GM23338 (cell line): ENCODE measurements around the gene GUCY1A1. TPM values are rescaled to one million over a fixed set of nuclear protein-coding genes. Genes with fewer than 3 reads are reported as not detected.

Experiments
- ATAC-seq: fragments of 200-7000 bp; cut with Tn5 transposase; 3 replicates; pipeline ENCODE4 v1.9.1; 2020
- DNase-seq: peaks from one replicate; pipeline ENCODE4 v3.0.0-alpha.2; 2015; ENCODE audit warnings: low spot score
- H2AFZ ChIP-seq: fragments of 200-600 bp; sonication (generic); 2 replicates; pipeline ENCODE4 v1.8.0; 2016; ENCODE audit warnings: antibody characterized with exemption, mild to moderate bottlenecking, moderate library complexity
- H3F3A ChIP-seq: fragments of 200-600 bp; sonication (generic); replicated peaks from 2 replicates; pipeline ENCODE4 v1.8.0; 2017; ENCODE audit warnings: antibody characterized with exemption, mixed run types, low read depth
- H3K27ac ChIP-seq: fragments of 200-600 bp; sonication (generic); 2 replicates; pipeline ENCODE4 v1.6.1; 2016; ENCODE audit warnings: low read depth
- H3K27me3 ChIP-seq: fragments of 200-600 bp; sonication (generic); 2 replicates; pipeline ENCODE4 v1.8.0; 2016; ENCODE audit warnings: mild to moderate bottlenecking, mixed run types, moderate library complexity; ENCODE audit not compliant: insufficient read depth
- H3K36me3 ChIP-seq: fragments of 200-600 bp; sonication (generic); 2 replicates; pipeline ENCODE4 v1.8.0; 2016; ENCODE audit warnings: mild to moderate bottlenecking; ENCODE audit not compliant: insufficient read depth
- H3K4me1 ChIP-seq: fragments of 200-600 bp; sonication (generic); 2 replicates; pipeline ENCODE4 v1.8.0; 2016; ENCODE audit warnings: mild to moderate bottlenecking, moderate library complexity; ENCODE audit not compliant: insufficient read depth
- H3K4me2 ChIP-seq: fragments of 200-600 bp; sonication (generic); 2 replicates; pipeline ENCODE4 v1.7.1; 2017; ENCODE audit warnings: mixed run types
- H3K4me3 ChIP-seq: fragments of 200-600 bp; sonication (generic); 2 replicates; pipeline ENCODE4 v1.6.1; 2016; ENCODE audit warnings: mixed run types
- H3K79me2 ChIP-seq: fragments of 200-600 bp; sonication (generic); replicated peaks from 2 replicates; pipeline ENCODE4 v1.8.0; 2017; ENCODE audit warnings: mild to moderate bottlenecking; ENCODE audit not compliant: insufficient read depth
- H3K9me2 ChIP-seq: fragments of 200-600 bp; sonication (generic); 2 replicates; pipeline ENCODE4 v1.8.0; 2017; ENCODE audit not compliant: insufficient read depth
- H4K20me1 ChIP-seq: fragments of 200-600 bp; sonication (generic); replicated peaks from 2 replicates; pipeline ENCODE4 v1.8.0; 2017; ENCODE audit warnings: mild to moderate bottlenecking; ENCODE audit not compliant: insufficient read depth
- H3K27ac Mint-ChIP-seq: 2 replicates; pipeline ENCODE4 v1.8.0; 2020; ENCODE audit warnings: inconsistent platforms, mild to moderate bottlenecking, moderate library complexity, mixed read lengths
- H3K27me3 Mint-ChIP-seq: 3 replicates; pipeline ENCODE4 v1.8.0; 2022; ENCODE audit warnings: low read depth, mild to moderate bottlenecking, moderate library complexity, mixed read lengths, inconsistent platforms; ENCODE audit not compliant: insufficient read depth, poor library complexity
- H3K36me3 Mint-ChIP-seq: 3 replicates; pipeline ENCODE4 v1.8.0; 2021; ENCODE audit warnings: low read depth, mild to moderate bottlenecking, inconsistent platforms, moderate library complexity, mixed read lengths
- H3K4me1 Mint-ChIP-seq: 3 replicates; pipeline ENCODE4 v1.8.0; 2020; ENCODE audit warnings: mild to moderate bottlenecking, inconsistent platforms, mixed read lengths
- H3K4me3 Mint-ChIP-seq: 3 replicates; pipeline ENCODE4 v1.8.0; 2021; ENCODE audit warnings: moderate library complexity, mild to moderate bottlenecking, inconsistent platforms, mixed read lengths
- H3K9me3 Mint-ChIP-seq: 3 replicates; pipeline ENCODE4 v1.8.0; 2020; ENCODE audit warnings: moderate library complexity, mild to moderate bottlenecking, inconsistent platforms, mixed read lengths
- CREB1 ChIP-seq: fragments of 250-450 bp; sonication (Bioruptor Pico); IDR thresholded peaks from 2 replicates; pipeline ENCODE4 v1.5.0; 2020; ENCODE audit warnings: low read depth, mild to moderate bottlenecking, moderate library complexity
- CTCF ChIP-seq, 2 experiments: fragments of 200-600 bp in 1 of 2; sonication (generic) in 1 of 2; conservative IDR thresholded peaks; 2 replicates each; pipeline versions ENCODE4 v1.5.1 to v1.6.1; 2016 to 2017; ENCODE audit warnings: antibody characterized with exemption in 2 of 2, low read depth in 2 of 2, mild to moderate bottlenecking in 2 of 2, moderate library complexity in 1 of 2
- ETS1 ChIP-seq: IDR thresholded peaks from 2 replicates; pipeline ENCODE4 v1.6.1; 2016; ENCODE audit warnings: antibody characterized with exemption
- EZH2 ChIP-seq: fragments of 200-600 bp; sonication (generic); IDR thresholded peaks from one replicate; pipeline ENCODE4 v1.8.0; 2017; ENCODE audit warnings: antibody characterized with exemption, mild to moderate bottlenecking, low read depth; ENCODE audit not compliant: unreplicated experiment
- EZH2phosphoT487 ChIP-seq: fragments of 200-600 bp; sonication (generic); IDR thresholded peaks from one replicate; pipeline ENCODE4 v1.8.1; 2018; ENCODE audit warnings: antibody characterized with exemption; ENCODE audit not compliant: unreplicated experiment
- JUNB ChIP-seq: IDR thresholded peaks from one replicate; pipeline ENCODE4 v1.6.1; 2016; ENCODE audit warnings: antibody characterized with exemption; ENCODE audit not compliant: unreplicated experiment
- NANOG ChIP-seq: IDR thresholded peaks from 2 replicates; pipeline ENCODE4 v1.6.1; 2016; ENCODE audit warnings: antibody characterized with exemption, borderline replicate concordance
- POLR2AphosphoS5 ChIP-seq: IDR thresholded peaks from 2 replicates; pipeline ENCODE4 v1.6.1; 2016; ENCODE audit warnings: antibody characterized with exemption, low read depth
- REST ChIP-seq: IDR thresholded peaks from one replicate; pipeline ENCODE4 v1.6.1; 2018; ENCODE audit warnings: antibody characterized with exemption; ENCODE audit not compliant: unreplicated experiment
- STAT1 ChIP-seq: IDR thresholded peaks from one replicate; pipeline ENCODE4 v1.6.1; 2016; ENCODE audit warnings: antibody characterized with exemption; ENCODE audit not compliant: unreplicated experiment
- ZNF114 ChIP-seq: fragments of 250-450 bp; sonication (Bioruptor Pico); IDR thresholded peaks from 2 replicates; pipeline ENCODE4 v1.5.0; 2020; ENCODE audit warnings: mild to moderate bottlenecking, moderate library complexity
- ZNF331 ChIP-seq: fragments of 250-450 bp; sonication (Bioruptor Pico); IDR thresholded peaks from 2 replicates; pipeline ENCODE4 v1.5.0; 2020; ENCODE audit warnings: low read depth, mild to moderate bottlenecking, moderate library complexity
- ZNF462 ChIP-seq: fragments of 250-450 bp; sonication (Bioruptor Pico); IDR thresholded peaks from 2 replicates; pipeline ENCODE4 v1.5.0; 2020; ENCODE audit warnings: mild to moderate bottlenecking, moderate library complexity
- polyA plus RNA-seq: library from polyadenylated mRNA; unstranded; fragments of >200 nt; fragmentation: Nextera tagmentation; extraction: Ambion mirVana; gene quantifications from 2 replicates; pipeline ENCODE4 v1.2.1, GENCODE V29; 2016
- total RNA-seq: library from RNA; depleted of rRNA; stranded (reverse); fragments of >200 nt; shearing (Covaris generic); gene quantifications from 2 replicates; pipeline ENCODE4 v1.2.3, GENCODE V29; 2014

The GUCY1A1 gene
- total and polyA plus RNA-seq, 2 experiments from 2014 or later: not detected

- H3K27me3 Mint-ChIP-seq: no peaks in the 10 kb centered on the region
- Histone ChIP-seq H3K9me2 (no peaks in the 10 kb centered on the region), H3K79me2 (no peaks in the 10 kb centered on the region), H3K36me3 (no peaks in the 10 kb centered on the region), H3K27ac (no peak overlapping the region), H3K27me3 (no peaks in the 10 kb centered on the region), H4K20me1 (no peaks in the 10 kb centered on the region), H3F3A (no peaks in the 10 kb centered on the region), H2AFZ (no peak overlapping the region), H3K4me1 (peaks cover 12% of the 10 kb centered on the region), H3K4me3 (no peak overlapping the region), H3K4me2 (no peak overlapping the region)
- no peaks in the 10 kb centered on the region for H3K9me3 Mint-ChIP-seq
- no peak for DNase-seq
- no peak for ATAC-seq
- H3K36me3 Mint-ChIP-seq: no peaks in the 10 kb centered on the region
- no peak overlapping the region for H3K27ac Mint-ChIP-seq
- H3K4me3 Mint-ChIP-seq: no peak overlapping the region
- H3K4me1 Mint-ChIP-seq: peaks cover 18% of the 10 kb centered on the region; the same call in 2 of the 3 replicates
- TF ChIP-seq EZH2phosphoT487 (no peak), STAT1 (no peak), CTCF (conservative IDR thresholded peaks at IDR 0.05; ENCODE audit: low read depth in 2 of 2) (no peak), ZNF331 (CRISPR knock-in tag) (no peak), POLR2AphosphoS5 (no peak), ZNF114 (CRISPR knock-in tag) (no peak), EZH2 (no peak), ETS1 (no peak), NANOG (no peak), REST (no peak), ZNF462 (CRISPR knock-in tag) (no peak), CREB1 (CRISPR knock-in tag) (no peak), JUNB (no peak)
Measured at GRCh38 chr4:155766622-155767021, 100.0 kb downstream of the GUCY1A1 start.
